Gastroesophageal sphincter (tissue), 4 donors: ENCODE data around the gene B3GNT5. TPM values are rescaled to one million over a fixed set of nuclear protein-coding genes. Genes with fewer than 3 reads are reported as not detected.

Experiments used
- ATAC-seq: fragments of 150-250 bp; one replicate; pipeline ENCODE4 v1.9.1; 2016; ENCODE audit warnings: mild to moderate bottlenecking, moderate library complexity
- H3K27ac ChIP-seq, 4 donors: fragments of 200-600 bp; sonication (generic) in 3 of 4; 1 replicate in 3 of 4; 2 replicates in 1 of 4; pipeline ENCODE4 v1.5.1; 2016 to 2019
- H3K27me3 ChIP-seq: fragments of 200-600 bp; sonication (generic); one replicate; pipeline ENCODE4 v1.5.1; 2019
- H3K36me3 ChIP-seq, 2 donors: fragments of 200-600 bp; sonication (generic); one replicate each; pipeline ENCODE4 v1.5.1; 2019; ENCODE audit warnings: control low read depth in 1 of 2
- H3K4me1 ChIP-seq, 3 donors: fragments of 200-600 bp; sonication (generic); 1 replicate in 2 of 3; 2 replicates in 1 of 3; pipeline ENCODE4 v1.5.1; 2016 to 2019; ENCODE audit warnings: control low read depth in 2 of 3
- H3K4me3 ChIP-seq, 2 donors: fragments of 200-600 bp; sonication (generic); one replicate each; pipeline ENCODE4 v1.5.1; 2019; ENCODE audit warnings: mild to moderate bottlenecking in 1 of 2, moderate library complexity in 1 of 2
- H3K9me3 ChIP-seq, 3 donors: fragments of 200-600 bp; sonication (generic); one replicate each; pipeline ENCODE4 v1.5.1; 2017 to 2019; ENCODE audit warnings: control low read depth in 2 of 3
- EP300 ChIP-seq: sonication (generic); formaldehyde crosslinking; IDR thresholded peaks from one replicate; pipeline ENCODE4 v1.6.1; 2017; ENCODE audit warnings: antibody characterized with exemption, mild to moderate bottlenecking
- POLR2A ChIP-seq, 2 donors: fragments of 450-650 bp; IDR thresholded peaks; one replicate each; pipeline ENCODE4 v1.6.1; 2017; ENCODE audit warnings: antibody characterized with exemption in 2 of 2, mild to moderate bottlenecking in 2 of 2, moderate library complexity in 1 of 2
- POLR2AphosphoS5 ChIP-seq: sonication (generic); formaldehyde crosslinking; IDR thresholded peaks from one replicate; pipeline ENCODE4 v1.6.1; 2017; ENCODE audit warnings: antibody characterized with exemption
- WGBS, 2 donors: methylation state at CpG; one replicate each; pipeline ENCODE4 v1.1.5; 2018; ENCODE audit warnings: low coverage in 1 of 2; 5-methylcytosine and 5-hydroxymethylcytosine counted together
- total RNA-seq, 4 donors: library from RNA; depleted of rRNA; stranded (reverse); fragments of >200 nt; gene quantifications; one replicate each; pipeline ENCODE4 v1.1.0, GENCODE V29; 2016
- TF ChIP-seq, protein P1 (sequence below), 4 experiments: fragments of 200-600 bp in 2 of 4; fragments of 450-650 bp in 2 of 4; sonication (generic) in 1 of 4; IDR thresholded peaks; one replicate each; pipeline ENCODE4 v1.5.1; 2017 to 2019; ENCODE audit warnings: antibody characterized with exemption in 4 of 4, mild to moderate bottlenecking in 2 of 4, moderate library complexity in 2 of 4

B3GNT5 gene
- total RNA-seq, 4 donors from 2014 or later: 5.0 to 9.2 (median 6.1) TPM

DNA sequence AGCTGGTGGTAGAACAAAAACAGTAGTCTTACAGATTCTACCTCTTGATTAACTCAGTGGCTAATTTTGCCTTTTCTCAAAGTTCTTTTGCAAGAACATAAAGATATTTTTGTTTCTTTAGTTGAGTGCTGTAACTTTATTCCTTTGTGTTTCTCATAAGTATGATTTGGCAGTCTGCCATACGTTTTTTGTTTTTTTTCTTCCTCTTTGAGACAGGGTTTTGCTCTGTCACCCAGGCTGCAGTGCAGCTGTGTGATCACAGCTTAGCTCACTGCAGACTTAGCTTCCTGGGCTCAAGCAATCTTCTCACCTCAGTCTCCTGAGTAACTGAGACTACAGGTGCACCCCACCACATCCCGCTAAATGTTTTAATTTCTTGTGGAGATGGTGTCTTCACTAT is 22.4 kb downstream of the B3GNT5 start:
- TF ChIP-seq POLR2A (IDR thresholded peaks at IDR 0.05) (no peak), POLR2AphosphoS5 (no peak)
- TF ChIP-seq, protein P1, sequence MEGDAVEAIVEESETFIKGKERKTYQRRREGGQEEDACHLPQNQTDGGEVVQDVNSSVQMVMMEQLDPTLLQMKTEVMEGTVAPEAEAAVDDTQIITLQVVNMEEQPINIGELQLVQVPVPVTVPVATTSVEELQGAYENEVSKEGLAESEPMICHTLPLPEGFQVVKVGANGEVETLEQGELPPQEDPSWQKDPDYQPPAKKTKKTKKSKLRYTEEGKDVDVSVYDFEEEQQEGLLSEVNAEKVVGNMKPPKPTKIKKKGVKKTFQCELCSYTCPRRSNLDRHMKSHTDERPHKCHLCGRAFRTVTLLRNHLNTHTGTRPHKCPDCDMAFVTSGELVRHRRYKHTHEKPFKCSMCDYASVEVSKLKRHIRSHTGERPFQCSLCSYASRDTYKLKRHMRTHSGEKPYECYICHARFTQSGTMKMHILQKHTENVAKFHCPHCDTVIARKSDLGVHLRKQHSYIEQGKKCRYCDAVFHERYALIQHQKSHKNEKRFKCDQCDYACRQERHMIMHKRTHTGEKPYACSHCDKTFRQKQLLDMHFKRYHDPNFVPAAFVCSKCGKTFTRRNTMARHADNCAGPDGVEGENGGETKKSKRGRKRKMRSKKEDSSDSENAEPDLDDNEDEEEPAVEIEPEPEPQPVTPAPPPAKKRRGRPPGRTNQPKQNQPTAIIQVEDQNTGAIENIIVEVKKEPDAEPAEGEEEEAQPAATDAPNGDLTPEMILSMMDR (IDR thresholded peaks at IDR 0.05): no peak
- H3K4me3 ChIP-seq: no peak overlapping the region
- 42 to 50% methylated on average over 2 of the region's 2 CpGs for WGBS, 2 donors
- no peak overlapping the region for H3K27ac ChIP-seq
- ATAC-seq: no peak
- H3K36me3 ChIP-seq: peaks cover 0 to 2% of the 10 kb centered on the region in 2 donors
- no peaks in the 10 kb centered on the region for H3K9me3 ChIP-seq
- H3K4me1 ChIP-seq: no peaks in the 10 kb centered on the region
- no peaks in the 10 kb centered on the region for H3K27me3 ChIP-seq

DNA sequence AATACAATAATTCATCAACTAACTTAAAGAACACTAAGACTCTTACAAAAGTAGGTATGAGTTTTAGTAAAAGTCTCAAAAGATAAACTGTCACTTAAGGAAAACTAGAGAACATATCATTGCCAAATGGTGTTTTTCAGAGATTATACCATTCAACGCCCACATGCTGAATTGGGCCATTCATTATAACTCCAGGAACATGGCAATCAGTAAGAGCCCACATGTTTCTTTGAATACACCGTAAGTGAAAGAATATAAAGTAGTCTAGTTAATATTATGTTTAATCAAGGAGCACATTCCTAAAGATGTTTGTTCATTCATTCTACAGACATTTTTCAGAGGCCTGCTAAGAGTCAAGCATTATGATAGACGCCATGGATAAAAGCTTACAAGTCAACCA is 22.9 kb downstream of the B3GNT5 start:
- ATAC-seq: no peak
- H3K27ac ChIP-seq: no peak overlapping the region

DNA sequence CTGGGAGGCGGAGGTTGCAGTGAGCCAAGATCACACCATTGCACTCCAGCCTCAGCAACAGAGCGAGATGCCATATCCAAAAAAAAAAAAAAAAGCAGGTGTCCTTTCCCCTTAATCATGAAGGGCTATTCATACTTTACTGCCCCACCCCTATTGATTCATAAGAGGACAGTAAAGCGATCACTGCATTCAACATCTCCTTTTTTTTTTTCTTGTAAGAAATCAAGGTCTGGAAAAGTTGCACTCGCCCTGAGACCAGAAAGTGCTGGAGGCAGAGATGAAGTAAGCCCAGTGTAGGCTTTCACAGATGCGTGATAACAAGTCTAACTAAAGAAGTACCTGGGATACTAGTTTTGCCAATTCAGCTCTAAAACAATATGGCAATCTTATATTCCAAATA is 24.2 kb downstream of the B3GNT5 start:
- WGBS, 2 donors: 92 to 96% methylated on average over 3 to 4 of the region's 5 CpGs
- H3K27ac ChIP-seq: no peak overlapping the region
- no peaks in the 10 kb centered on the region for H3K9me3 ChIP-seq
- H3K4me1 ChIP-seq: no peaks in the 10 kb centered on the region
- no peaks in the 10 kb centered on the region for H3K36me3 ChIP-seq
- H3K4me3 ChIP-seq: no peak overlapping the region
- TF ChIP-seq POLR2AphosphoS5 (no peak), POLR2A (IDR thresholded peaks at IDR 0.05) (no peak), EP300 (no peak)
- TF ChIP-seq, protein P1 (IDR thresholded peaks at IDR 0.05): no peak
- no peak for ATAC-seq
- no peaks in the 10 kb centered on the region for H3K27me3 ChIP-seq

More for the DNA sequence above, 22.9 kb downstream of the B3GNT5 start:
- TF ChIP-seq POLR2AphosphoS5: no peak
- no peak for TF ChIP-seq EP300
- no peak for TF ChIP-seq POLR2A (IDR thresholded peaks at IDR 0.05)
- TF ChIP-seq, protein P1 (IDR thresholded peaks at IDR 0.05): no peak
- WGBS, 2 donors: 72 to 77% methylated on average over 3 of the region's 3 CpGs
- Histone ChIP-seq H3K4me1 (no peaks in the 10 kb centered on the region), H3K27me3 (no peaks in the 10 kb centered on the region), H3K4me3 (no peak overlapping the region), H3K9me3 (no peaks in the 10 kb centered on the region), H3K36me3 (no peaks in the 10 kb centered on the region)

DNA sequence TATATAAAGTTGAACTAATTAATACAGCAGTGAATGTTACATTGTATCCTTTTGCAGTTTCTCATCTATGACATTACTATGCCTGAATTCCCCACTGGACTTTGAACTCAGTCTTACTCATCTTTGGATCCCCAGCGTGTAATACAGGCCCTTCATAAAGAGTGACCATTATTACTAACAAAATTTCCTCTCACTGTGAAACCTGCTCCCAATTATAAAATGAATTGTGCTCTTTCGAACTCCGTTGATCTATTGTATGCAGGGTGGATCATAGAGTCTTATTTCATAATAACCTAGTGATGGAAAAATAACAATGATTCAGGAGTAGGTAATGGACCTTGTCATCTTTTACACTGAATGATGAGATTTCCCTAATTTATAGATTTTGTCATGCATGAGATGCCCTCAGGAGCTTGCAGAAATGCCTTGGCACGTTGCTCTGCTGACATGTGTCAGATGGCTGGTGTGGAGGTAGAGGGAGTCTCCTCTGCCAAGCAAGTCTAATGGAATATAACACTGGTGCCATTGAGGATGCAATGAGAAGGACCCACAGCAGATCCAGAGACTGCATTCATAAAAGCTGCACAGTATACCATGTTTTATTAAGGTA is 25.5 kb downstream of the B3GNT5 start:
- Histone ChIP-seq H3K4me1 (no peaks in the 10 kb centered on the region), H3K36me3 (no peaks in the 10 kb centered on the region), H3K4me3 (no peak overlapping the region), H3K27ac (no peak overlapping the region), H3K9me3 (no peaks in the 10 kb centered on the region), H3K27me3 (no peaks in the 10 kb centered on the region)
- TF ChIP-seq, protein P1 (IDR thresholded peaks at IDR 0.05): no peak
- no peak for TF ChIP-seq POLR2A (IDR thresholded peaks at IDR 0.05)
- no peak for TF ChIP-seq POLR2AphosphoS5
- no peak for TF ChIP-seq EP300
- WGBS, 2 donors: 72 to 87% methylated on average over 4 of the region's 4 CpGs
- no peak for ATAC-seq

DNA sequence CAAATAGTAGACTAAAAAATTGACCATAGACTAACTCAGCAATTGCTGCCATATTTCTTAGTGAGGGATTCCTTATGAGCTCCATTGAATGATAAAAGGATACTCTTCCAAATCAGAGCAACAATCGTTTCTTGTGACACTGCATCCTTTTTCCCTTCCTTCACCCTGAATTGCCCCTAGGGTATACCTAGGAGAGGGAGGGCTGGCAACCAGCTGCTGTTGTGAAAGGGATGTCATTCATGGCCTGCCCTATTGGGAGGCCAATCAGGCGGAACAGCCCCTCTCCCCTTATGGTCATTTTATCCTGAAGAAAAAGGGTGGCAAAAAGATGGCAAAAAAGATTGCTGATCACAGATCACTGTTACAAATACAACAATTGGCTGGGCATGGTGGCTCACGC is 26.3 kb downstream of the B3GNT5 start:
- WGBS, 2 donors: 31% methylated on average over 1 of the region's 3 CpGs; no CpG with 5 or more reads in 1 of the 2 donors
- TF ChIP-seq, protein P1 (IDR thresholded peaks at IDR 0.05): no peak
- TF ChIP-seq EP300 (no peak), POLR2A (IDR thresholded peaks at IDR 0.05) (no peak), POLR2AphosphoS5 (no peak)

More for the DNA sequence above, 26.3 kb downstream of the B3GNT5 start:
- Histone ChIP-seq H3K9me3 (no peaks in the 10 kb centered on the region), H3K27me3 (no peaks in the 10 kb centered on the region), H3K36me3 (no peaks in the 10 kb centered on the region), H3K27ac (no peak overlapping the region), H3K4me3 (no peak overlapping the region), H3K4me1 (no peaks in the 10 kb centered on the region)
- no peak for ATAC-seq
